Nephron progenitor cell (in vitro differentiated cells): ENCODE measurements around the gene LPP.
A peak's percentile ranks its signal among the peaks of the same experiment; 100 is the strongest.

Experiments used
- DNase-seq: peaks from one replicate; pipeline ENCODE4 v3.0.0; 2021
- H3K27ac Mint-ChIP-seq: 2 replicates; pipeline ENCODE4 v1.8.0; 2021; ENCODE audit warnings: mild to moderate bottlenecking, moderate library complexity, mixed read lengths
- H3K27me3 Mint-ChIP-seq: 2 replicates; pipeline ENCODE4 v1.8.0; 2021; ENCODE audit warnings: mild to moderate bottlenecking, low read depth, mixed read lengths; ENCODE audit not compliant: poor library complexity
- H3K36me3 Mint-ChIP-seq: 2 replicates; pipeline ENCODE4 v1.8.0; 2021; ENCODE audit warnings: low read depth, mixed read lengths
- H3K4me1 Mint-ChIP-seq: 2 replicates; pipeline ENCODE4 v1.8.0; 2021; ENCODE audit warnings: mixed read lengths
- H3K4me3 Mint-ChIP-seq: 2 replicates; pipeline ENCODE4 v1.8.0; 2021; ENCODE audit warnings: mild to moderate bottlenecking, moderate library complexity, mixed read lengths
- H3K9me3 Mint-ChIP-seq: 2 replicates; pipeline ENCODE4 v1.8.0; 2021; ENCODE audit warnings: mild to moderate bottlenecking, moderate library complexity, mixed read lengths
- TF ChIP-seq, protein P1 (sequence below): fragments of 200-600 bp; sonication (generic); IDR thresholded peaks from 2 replicates; pipeline ENCODE4 v1.5.0; 2021; ENCODE audit warnings: antibody characterized with exemption

The LPP gene

DNA sequence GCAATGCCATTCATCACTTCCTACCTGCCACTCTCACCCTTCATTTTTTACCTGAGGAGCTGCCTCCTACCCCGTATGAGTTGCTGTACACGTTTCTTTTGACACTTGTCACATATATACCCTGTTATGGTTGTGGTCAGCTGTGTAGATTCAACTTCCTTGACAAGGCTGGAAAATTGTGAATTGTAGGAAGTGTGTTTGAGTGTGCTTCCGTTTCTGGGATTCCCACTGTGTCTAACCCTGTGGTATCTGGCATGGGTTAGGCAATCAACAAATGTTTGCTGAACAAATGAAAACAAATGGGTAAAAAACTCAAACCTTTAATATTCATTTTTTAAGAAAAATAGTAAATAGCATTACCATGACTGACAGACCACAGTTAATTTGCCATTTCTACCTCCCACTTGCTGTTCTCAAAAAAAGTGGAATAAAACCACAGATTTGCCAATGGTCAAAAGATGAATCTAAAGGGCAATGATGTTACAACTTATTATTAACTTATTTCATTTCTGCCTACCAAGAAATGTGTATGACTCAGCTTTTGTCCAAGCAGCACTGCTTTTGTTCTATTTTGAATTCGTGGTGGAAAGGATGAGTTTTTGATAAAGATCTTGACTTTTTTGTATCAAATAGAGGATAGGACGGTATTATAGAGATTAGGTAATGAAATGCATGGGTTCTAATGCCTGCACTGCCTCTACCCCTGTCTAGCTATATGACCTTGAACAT lies 404.6 kb downstream of the LPP start:
- TF ChIP-seq, protein P1, sequence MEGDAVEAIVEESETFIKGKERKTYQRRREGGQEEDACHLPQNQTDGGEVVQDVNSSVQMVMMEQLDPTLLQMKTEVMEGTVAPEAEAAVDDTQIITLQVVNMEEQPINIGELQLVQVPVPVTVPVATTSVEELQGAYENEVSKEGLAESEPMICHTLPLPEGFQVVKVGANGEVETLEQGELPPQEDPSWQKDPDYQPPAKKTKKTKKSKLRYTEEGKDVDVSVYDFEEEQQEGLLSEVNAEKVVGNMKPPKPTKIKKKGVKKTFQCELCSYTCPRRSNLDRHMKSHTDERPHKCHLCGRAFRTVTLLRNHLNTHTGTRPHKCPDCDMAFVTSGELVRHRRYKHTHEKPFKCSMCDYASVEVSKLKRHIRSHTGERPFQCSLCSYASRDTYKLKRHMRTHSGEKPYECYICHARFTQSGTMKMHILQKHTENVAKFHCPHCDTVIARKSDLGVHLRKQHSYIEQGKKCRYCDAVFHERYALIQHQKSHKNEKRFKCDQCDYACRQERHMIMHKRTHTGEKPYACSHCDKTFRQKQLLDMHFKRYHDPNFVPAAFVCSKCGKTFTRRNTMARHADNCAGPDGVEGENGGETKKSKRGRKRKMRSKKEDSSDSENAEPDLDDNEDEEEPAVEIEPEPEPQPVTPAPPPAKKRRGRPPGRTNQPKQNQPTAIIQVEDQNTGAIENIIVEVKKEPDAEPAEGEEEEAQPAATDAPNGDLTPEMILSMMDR, result no peak

DNA sequence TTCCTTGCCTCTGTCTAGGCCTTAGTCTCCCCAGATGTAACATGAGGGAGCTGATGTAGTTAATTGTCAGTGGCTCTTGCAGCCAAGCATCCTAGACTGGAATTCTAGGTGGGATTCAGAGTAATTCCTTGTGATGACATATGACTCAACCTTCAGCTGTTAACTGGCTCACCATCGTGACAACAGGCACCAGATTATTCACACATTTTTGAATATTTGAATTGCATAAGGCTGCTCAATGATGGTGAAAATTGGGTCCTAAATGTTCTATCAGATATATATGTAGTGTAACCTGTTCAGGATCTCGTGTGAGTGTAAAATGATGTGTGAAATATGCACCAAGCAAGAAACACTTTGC lies 405.1 kb downstream of the LPP start:
- Mint-ChIP-seq H3K9me3 (no peaks in the 10 kb centered on the region), H3K4me3 (no peak overlapping the region), H3K4me1 (no peaks in the 10 kb centered on the region), H3K36me3 (no peaks in the 10 kb centered on the region), H3K27ac (no peak overlapping the region), H3K27me3 (no peaks in the 10 kb centered on the region)
- TF ChIP-seq, protein P1, result no peak
- no peak for DNase-seq

More for the DNA sequence above, 404.6 kb downstream of the LPP start:
- Mint-ChIP-seq H3K36me3 (no peaks in the 10 kb centered on the region), H3K27ac (no peak overlapping the region), H3K9me3 (no peaks in the 10 kb centered on the region), H3K4me3 (no peak overlapping the region), H3K27me3 (no peaks in the 10 kb centered on the region), H3K4me1 (no peaks in the 10 kb centered on the region)
- DNase-seq, result no peak

DNA sequence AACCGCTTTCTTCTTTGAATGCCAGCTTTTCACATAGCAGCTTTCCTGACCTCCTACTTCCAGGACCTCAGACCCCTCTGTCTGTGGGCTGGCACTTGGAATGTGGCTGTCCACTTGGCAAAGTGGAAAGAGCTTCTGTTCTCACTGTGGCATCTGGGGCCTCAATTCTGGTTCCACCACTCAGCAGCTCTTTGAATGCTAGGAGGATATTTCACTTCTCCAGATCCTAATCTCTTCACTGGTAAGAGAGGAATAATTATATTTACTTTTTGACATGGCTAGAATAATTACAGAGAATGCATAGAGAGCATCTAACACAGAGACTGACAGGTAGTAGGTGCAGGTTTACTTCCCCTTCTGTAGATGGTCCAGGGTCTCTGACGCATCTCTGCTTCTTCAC lies 405.9 kb downstream of the LPP start:
- TF ChIP-seq, protein P1, result no peak

DNA sequence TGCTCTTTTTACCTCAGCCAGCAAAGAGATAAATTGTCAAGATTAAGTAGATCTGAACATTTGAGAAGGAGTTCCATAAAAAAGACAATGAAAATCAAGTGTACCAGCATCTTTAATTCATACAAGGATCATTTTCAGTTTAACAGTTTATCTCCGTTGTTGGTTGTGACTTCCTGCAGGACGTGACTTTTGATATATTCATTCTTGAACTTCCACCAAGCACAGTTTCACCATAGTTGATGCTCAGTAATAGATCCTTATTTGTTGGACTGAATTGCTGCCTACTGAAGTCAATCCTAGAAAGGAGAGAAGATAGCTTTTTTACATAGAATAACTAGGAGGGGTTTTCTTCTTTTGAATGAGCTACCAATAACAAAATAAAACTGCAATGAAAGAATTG lies 408.2 kb downstream of the LPP start:
- DNase-seq, result no peak
- Mint-ChIP-seq H3K9me3 (no peaks in the 10 kb centered on the region), H3K4me1 (no peaks in the 10 kb centered on the region), H3K4me3 (no peak overlapping the region), H3K27me3 (no peaks in the 10 kb centered on the region), H3K36me3 (no peaks in the 10 kb centered on the region), H3K27ac (peak overlapping the region; percentile 24)
- TF ChIP-seq, protein P1, result no peak

More for the DNA sequence above, 405.9 kb downstream of the LPP start:
- Mint-ChIP-seq H3K4me1 (no peaks in the 10 kb centered on the region), H3K9me3 (no peaks in the 10 kb centered on the region), H3K36me3 (no peaks in the 10 kb centered on the region), H3K4me3 (no peak overlapping the region), H3K27me3 (no peaks in the 10 kb centered on the region), H3K27ac (no peak overlapping the region)
- no peak for DNase-seq

DNA sequence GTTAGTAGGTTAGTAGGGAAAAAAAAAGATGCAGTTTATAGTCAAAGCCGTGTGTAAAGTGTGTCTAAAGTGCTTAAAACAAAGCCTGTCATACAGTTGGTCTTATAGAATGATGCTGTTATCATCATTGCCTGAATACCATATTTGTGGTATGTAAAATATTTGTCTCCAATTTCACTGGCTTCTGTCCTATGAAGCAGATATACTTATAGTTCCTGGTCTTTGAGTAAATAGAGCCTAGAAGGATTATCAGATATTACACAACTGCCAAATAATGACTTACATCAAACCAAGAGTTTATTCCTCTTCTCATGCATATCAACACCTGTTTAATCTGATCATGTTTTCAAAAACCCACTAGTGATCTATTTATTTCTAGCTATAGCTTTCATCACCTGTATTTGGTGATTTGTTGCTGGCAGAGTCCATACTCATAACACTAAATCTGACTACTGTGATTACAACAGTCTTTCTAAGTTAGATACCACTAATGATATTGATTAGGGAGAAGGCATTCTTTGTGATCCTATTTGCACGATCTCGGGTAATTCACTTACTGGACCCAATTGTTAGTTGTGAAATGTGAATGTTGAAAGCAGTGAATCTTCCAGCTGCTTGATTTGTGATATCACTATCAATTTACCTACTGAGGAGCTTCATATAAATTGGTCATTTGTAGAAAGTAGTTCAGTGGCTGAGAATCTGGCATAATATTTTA lies 413.7 kb downstream of the LPP start:
- DNase-seq, result no peak
- Mint-ChIP-seq H3K27me3 (no peaks in the 10 kb centered on the region), H3K4me3 (no peak overlapping the region), H3K4me1 (peaks cover 21% of the 10 kb centered on the region), H3K9me3 (no peaks in the 10 kb centered on the region), H3K36me3 (no peaks in the 10 kb centered on the region), H3K27ac (no peak overlapping the region)
- TF ChIP-seq, protein P1, result no peak
